MV-4-11 (cell line): Measurements from ENCODE around the gene CELF5.
"Not testable (repeated sequence)": the region's sequence is repeated elsewhere in the genome, so short reads cannot be mapped to it uniquely, and the experiment has no call there.

ENCODE experiments used
- DNase-seq: peaks from one replicate; lab custom pipeline; 2025; lab: John Stamatoyannopoulos, UW

Gene CELF5

GRCh38 chr19:3274245-3274941 lies 49.9 kb downstream of the CELF5 start:
- no peak for DNase-seq

GRCh38 chr19:3274942-3275582 lies 50.6 kb downstream of the CELF5 start:
- DNase-seq = peak; percentile 14

- DNase-seq = peak; percentile 76
These were observed 51.3 kb downstream of the CELF5 start for GRCh38 chr19:3275583-3276340.

GRCh38 chr19:3276341-3276799 lies 51.9 kb downstream of the CELF5 start:
- no peak for DNase-seq

- DNase-seq = no peak
These were observed 53.2 kb downstream of the CELF5 start for GRCh38 chr19:3277649-3278048.

GRCh38 chr19:3278294-3278693 lies 53.8 kb downstream of the CELF5 start:
- no peak for DNase-seq

GRCh38 chr19:3278749-3279148 lies 54.3 kb downstream of the CELF5 start:
- DNase-seq = no peak

GRCh38 chr19:3279306-3279705 lies 54.8 kb downstream of the CELF5 start:
- DNase-seq = no peak

- DNase-seq = no peak
These were observed 56.6 kb downstream of the CELF5 start for GRCh38 chr19:3281026-3281425.

- DNase-seq = no peak
These were observed 57.7 kb downstream of the CELF5 start for GRCh38 chr19:3282155-3282554.

GRCh38 chr19:3282564-3282963 lies 58.1 kb downstream of the CELF5 start:
- DNase-seq = no peak

GRCh38 chr19:3283246-3283751 lies 58.8 kb downstream of the CELF5 start:
- DNase-seq = no peak

- DNase-seq = no peak
These were observed 59.6 kb downstream of the CELF5 start for GRCh38 chr19:3283886-3284657.

GRCh38 chr19:3284759-3285646 lies 60.5 kb downstream of the CELF5 start:
- peak; percentile 66 for DNase-seq

- no peak for DNase-seq
These were observed 61.3 kb downstream of the CELF5 start for GRCh38 chr19:3285647-3286176.

- DNase-seq = no peak
These were observed 63.4 kb downstream of the CELF5 start for GRCh38 chr19:3287814-3288213.

GRCh38 chr19:3288437-3288836 lies 64.0 kb downstream of the CELF5 start:
- not testable (repeated sequence) for DNase-seq

- no peak for DNase-seq
These were observed 65.6 kb downstream of the CELF5 start for GRCh38 chr19:3289971-3290569.

GRCh38 chr19:3290858-3291257 lies 66.4 kb downstream of the CELF5 start:
- DNase-seq = not testable (repeated sequence)

- DNase-seq = no peak
These were observed 67.2 kb downstream of the CELF5 start for GRCh38 chr19:3291644-3292043.
